C4-2B (cell line): ENCODE results near the gene NAPB.
A peak's percentile ranks its signal among the peaks of the same experiment; 100 is the strongest.

Experiments
- H3K27ac ChIP-seq: fragments of 450-650 bp; 2 replicates; pipeline ENCODE4 v1.5.1; 2017
- ZFX ChIP-seq: fragments of 450-650 bp; IDR thresholded peaks from 2 replicates; pipeline ENCODE4 v1.6.1; 2017
- TF ChIP-seq, protein P1 (sequence below): fragments of 450-650 bp; conservative IDR thresholded peaks from 2 replicates; pipeline ENCODE4 v1.5.1; 2017; ENCODE audit warnings: mild to moderate bottlenecking

Gene NAPB

GRCh38 chr20:23453549-23454543 is 32.6 kb upstream of the NAPB start:
- H3K27ac ChIP-seq, result no peak overlapping the region
- TF ChIP-seq, protein P1, sequence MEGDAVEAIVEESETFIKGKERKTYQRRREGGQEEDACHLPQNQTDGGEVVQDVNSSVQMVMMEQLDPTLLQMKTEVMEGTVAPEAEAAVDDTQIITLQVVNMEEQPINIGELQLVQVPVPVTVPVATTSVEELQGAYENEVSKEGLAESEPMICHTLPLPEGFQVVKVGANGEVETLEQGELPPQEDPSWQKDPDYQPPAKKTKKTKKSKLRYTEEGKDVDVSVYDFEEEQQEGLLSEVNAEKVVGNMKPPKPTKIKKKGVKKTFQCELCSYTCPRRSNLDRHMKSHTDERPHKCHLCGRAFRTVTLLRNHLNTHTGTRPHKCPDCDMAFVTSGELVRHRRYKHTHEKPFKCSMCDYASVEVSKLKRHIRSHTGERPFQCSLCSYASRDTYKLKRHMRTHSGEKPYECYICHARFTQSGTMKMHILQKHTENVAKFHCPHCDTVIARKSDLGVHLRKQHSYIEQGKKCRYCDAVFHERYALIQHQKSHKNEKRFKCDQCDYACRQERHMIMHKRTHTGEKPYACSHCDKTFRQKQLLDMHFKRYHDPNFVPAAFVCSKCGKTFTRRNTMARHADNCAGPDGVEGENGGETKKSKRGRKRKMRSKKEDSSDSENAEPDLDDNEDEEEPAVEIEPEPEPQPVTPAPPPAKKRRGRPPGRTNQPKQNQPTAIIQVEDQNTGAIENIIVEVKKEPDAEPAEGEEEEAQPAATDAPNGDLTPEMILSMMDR, result no peak
- TF ChIP-seq ZFX, result no peak

DNA sequence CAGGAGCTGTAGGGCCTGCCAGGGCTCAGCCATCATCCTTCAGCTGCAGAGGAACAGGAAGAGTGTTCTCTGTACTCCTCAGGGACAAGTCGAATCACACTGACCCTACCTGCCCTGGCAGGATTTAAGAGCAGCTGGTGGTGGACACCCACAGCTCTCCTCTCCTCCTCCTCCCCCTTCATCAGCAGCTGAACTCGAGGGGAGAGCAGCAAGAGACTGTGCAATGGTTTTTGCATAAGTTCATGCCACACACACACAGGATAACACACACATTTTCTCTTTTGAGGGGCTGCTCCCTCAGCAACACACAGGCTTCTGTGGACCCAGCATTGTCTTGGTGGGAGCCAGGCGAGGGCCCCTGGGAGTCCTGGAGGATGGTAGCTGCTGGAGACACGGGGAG is 31.5 kb upstream of the NAPB start, which contains the start of gene CST11:
CST11 (minus strand) TSS at position 101 of the 400 bp plus-strand sequence; CDS start at position 36, 65 bp downstream.
- TF ChIP-seq, protein P1, result no peak
- TF ChIP-seq ZFX, result no peak
- H3K27ac ChIP-seq, result no peak within 1 kb of the TSS

DNA sequence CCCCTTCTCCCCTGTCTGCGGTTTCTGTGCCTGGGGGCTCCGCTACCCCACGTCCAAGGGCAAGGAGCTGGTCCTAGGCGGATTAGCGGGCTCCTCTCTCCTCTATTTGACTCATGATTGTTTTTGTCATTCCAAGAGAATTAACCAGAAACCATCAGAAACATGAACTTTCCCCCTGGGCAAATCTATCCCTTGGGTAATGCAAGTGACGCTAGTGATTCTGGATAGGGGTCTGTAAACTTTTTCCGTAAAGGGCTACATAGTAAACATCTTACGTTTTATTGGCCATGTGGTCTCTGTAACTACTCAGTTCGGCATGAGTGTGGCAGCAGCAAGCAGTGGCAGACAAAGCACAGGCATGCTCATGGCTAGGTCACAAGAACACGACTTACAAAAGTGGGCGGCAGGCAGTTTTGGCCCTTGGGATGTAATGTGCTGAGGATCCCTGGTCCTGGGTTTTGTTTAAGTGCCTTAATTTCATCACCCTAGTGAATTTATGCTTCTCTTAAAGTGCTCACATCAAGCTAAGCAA is 30.7 kb upstream of the NAPB start:
- no peak overlapping the region for H3K27ac ChIP-seq
- TF ChIP-seq, protein P1, result no peak

DNA sequence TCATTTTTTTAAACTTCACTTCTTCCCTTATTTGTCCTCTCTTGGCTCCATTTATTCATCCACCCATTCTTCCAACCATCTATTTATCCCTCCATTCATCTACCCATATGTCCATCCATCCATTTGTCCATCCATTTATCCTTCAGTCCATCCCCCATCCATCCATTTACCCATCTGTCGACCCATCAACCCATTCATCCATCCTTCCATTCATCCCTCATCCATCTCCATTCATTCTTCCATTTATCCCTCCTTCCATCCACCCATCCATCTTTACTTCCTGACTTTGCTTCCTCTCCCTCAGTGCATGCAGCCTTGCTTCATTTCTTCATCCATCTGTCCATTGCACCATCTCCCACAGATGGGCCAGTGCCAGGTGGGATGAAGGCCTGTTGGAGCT is 29.6 kb upstream of the NAPB start:
- H3K27ac ChIP-seq, result no peak overlapping the region
- no peak for TF ChIP-seq ZFX
- TF ChIP-seq, protein P1, result no peak

GRCh38 chr20:23449421-23449820 is 28.1 kb upstream of the NAPB start:
- TF ChIP-seq ZFX, result no peak
- TF ChIP-seq, protein P1, result no peak
- H3K27ac ChIP-seq, result no peak overlapping the region

GRCh38 chr20:23448167-23448566 is 26.9 kb upstream of the NAPB start:
- no peak overlapping the region for H3K27ac ChIP-seq
- no peak for TF ChIP-seq ZFX
- TF ChIP-seq, protein P1, result no peak

DNA sequence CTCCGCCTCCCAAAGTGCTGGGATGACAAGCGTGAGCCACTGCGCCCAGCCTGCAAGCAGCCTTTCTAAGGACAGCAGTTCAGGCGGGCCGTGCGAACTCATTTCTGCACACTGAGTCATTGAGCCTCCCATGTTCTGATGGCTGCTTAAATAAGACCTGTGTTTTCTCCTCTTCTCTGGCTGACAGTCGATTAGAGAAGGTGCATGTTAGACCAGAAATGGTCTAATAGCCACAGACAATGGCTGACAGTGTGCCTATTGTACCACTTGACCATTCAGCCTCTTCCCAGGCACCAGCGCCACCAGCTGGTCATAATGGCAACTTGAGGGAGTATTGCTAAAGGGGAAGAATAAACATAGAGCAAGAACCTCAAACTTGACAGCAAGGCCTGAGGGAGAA is 25.2 kb upstream of the NAPB start:
- TF ChIP-seq ZFX, result no peak
- TF ChIP-seq, protein P1, result peak; percentile 55
- H3K27ac ChIP-seq, result no peak overlapping the region
